ENCODE measurements around the gene GAS2L3.
"Not testable (repeated sequence)": the region's sequence is repeated elsewhere in the genome, so short reads cannot be mapped to it uniquely, and the experiment has no call there.

The GAS2L3 gene

DNA sequence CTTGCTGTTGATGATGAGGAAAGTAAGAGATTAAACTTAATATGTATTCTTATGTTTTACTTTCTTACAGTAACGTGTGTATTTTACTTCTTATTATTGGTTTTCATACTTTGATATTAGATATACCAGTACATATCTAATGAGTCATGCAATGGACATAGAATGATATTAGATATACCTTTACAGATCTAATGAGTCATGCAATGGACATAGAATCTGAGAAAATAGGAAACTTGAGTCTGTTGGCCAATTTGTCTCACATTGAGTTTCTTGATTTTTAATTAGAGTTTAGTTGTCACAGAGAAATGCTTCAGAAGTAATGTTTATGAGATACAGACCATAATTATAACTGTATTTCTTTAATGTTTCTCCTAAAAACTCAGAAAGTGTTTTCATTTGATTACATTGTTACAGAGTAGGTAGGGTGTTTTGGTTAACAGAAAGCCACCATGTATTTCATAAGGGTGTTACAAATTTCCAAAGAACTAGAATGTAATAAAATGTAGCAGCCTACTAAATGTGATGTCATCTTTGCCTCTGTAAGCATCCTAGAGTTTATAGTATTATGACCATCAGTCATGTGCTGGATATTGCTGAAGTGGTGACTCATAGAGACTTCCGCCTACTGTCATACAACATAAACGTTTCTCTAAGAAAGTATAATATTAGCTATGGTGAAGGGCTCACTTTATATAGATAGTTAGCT, 3.0 kb downstream of the GAS2L3 start:
- DNase-seq = no peak

DNA sequence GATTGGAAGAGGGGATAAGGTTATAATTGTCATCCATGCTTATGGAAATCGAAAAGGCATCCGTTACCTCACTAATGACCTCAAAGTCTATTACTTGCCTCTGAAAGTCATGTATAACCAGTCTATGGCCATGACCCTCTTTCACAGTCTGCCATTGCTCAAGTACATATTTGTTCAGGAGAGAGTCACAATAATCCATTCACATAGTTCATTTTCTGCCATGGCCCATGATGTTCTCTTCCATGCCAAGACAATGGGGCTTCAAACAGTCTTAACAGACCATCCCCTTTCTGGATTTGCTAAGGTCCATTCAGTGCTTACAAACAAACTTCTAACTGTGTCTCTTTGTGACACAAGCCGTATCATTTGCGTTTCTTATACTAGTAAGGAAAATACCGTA, 5.4 kb downstream of the GAS2L3 start:
- no peak for DNase-seq

DNA sequence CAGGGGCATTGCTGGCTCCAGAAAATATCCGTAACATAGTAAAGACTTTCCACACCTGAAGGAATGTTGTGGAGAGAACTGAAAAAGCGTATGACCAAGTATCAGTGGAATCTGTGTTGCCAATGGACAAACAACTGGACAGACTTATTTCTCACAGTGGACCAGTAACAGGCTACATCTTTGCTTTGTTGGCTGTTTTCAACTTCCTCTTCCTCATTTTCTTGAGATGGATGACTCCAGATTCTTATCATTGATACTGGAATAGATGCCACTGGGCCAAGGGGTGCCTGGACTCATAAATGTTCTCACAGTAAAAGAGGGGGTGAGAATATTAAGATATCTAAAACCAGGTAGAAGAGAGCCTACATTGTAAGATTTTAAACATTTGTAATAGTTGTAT, 6.4 kb downstream of the GAS2L3 start:
- no peak for DNase-seq

DNA sequence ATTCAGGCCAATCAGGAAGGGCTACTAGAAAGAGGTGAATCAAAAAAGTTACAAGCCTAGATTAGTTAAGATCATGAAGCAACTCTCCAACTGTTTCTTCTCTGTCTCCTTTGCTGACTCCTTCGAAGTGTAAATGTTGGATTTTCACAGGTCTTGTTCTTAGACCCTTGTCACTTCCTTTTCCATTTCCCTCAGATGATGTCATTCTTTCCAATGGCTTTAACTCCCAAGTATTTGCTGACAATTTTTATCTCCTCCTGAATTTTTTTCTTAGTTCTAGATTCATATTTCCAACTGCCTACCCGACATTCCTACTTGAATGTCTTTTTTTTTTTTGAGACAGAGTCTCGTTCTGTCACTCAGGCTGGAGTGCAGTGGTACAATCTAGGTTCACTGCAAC, 10.8 kb downstream of the GAS2L3 start:
- DNase-seq = no peak

DNA sequence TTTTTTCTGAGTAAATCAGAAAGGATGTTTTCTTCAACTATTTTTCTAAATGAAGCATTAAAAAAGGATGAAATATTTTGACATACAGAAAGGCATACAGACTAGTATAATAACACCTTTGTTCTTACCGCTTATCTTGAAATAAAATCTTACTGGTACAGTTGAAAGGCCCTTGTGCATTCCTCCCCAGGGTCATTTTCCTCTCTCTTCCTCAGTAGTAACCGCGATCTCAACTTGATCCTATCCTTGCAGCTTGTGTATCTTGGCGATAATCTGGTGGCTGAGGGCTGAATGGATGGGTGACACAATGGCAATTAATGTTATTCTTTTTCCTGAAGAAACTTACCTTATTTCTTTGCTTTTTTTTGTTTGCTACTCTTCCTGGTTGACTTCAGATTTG, 18.5 kb downstream of the GAS2L3 start:
- no peak for DNase-seq

DNA sequence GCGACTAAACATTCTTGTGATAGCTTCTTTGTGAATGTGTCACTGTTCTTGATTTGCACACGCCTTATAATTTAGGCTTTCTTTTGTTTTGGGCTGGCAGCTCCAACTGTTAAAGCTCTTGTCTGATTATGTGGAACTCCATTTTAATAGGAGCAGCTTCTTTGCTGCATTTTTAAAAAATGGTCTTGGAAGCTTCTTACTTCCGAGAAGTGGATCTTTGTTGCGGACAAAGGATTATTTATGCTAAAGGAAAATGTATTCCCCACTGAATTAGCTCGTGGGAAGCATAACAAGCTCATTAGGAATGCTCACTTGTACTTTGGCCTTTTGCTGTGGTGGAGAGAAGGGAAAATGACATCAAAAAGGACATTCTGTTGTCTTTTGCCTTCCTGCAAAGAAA, 20.0 kb downstream of the GAS2L3 start:
- no peak for DNase-seq

DNA sequence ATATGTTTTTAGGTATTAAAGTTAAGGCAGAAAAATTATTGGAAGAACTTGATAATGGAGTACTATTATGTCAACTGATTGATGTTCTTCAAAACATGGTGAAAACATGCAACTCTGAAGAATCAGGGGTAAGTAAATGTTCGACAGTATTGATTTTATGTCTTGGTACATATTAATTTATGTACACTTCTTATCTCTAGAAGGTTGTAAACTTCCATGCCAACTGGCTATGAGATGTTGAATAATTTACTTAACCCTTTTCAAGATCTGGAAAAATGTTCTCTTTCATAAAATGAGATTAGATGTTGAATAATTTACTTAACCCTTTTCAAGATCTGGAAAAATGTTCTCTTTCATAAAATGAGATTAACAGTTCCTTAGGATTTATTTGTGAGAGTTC, 28.1 kb downstream of the GAS2L3 start:
- no peak for DNase-seq

DNA sequence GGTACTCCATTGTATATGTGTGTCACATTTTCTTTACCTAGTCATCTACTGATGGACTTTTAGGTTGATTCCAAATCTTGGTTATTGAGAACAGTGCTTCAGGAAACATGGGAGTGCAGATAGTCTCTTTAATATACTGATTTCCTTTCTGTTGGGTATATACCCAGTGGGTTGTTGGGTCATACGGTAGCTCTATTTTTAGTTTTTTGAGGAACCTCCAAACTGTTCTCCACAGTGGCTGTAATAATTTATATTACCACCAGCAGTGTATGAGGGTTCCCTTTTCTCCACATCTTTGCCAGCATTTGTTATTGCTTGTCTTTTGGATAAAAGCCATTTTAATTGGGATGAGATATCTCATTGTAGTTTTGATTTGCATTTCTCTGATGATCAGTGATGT, 29.5 kb downstream of the GAS2L3 start:
- not testable (repeated sequence) for DNase-seq

DNA sequence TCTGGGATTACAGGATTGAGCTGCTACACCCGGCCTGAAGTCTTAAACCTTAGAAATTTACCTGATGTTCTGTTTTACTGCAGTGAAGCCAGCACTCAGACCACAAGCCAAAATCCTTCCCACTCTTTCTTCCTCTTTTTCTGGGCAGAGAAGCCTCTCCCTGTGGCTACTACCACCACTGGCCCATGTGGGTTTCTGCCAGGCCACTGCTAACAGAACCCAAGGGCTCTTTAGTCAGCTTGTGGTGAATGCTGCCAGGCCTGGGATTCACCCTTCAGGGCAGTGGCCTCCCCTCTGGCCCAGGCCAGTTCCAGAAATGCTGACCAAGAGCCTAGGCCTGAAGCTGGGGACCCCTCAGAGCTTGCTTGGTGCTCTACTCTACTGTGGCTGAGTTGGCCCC, 35.3 kb downstream of the GAS2L3 start:
- no peak for DNase-seq

DNA sequence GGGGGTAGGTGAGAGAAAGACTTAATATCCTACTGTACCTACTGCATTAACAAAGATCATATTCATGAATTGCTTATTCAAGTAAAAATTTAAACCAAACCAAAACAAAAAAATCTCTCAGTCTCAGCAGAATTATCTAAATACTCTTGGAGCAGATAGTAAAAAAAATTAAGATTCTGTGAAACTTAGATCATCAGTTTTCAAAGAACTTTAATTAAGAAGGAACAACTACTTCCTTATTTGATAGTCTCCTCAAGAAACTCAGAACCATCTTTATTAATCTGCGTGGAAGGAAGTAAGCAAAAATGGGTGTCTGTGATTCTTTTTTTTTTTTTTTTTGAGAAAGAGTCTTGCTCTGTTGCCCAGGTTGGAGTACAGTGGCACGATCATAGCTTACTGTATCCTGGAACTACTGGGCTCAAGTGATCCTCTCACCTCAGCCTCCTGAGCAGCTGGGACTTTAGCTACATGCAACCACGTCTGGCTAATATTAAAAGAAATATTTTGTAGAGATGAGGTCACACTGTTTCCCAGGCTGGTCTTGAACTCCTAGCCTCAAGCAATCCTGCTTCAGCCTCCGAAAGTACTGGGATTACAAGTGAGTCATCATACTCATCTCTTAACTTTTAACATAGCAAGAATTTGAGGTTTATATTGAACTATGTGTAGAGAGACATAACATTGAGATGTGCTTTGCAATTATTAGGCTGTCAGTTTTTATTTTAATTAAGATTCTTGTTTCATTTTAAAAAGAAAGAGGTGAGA, 37.4 kb downstream of the GAS2L3 start:
- DNase-seq = no peak

DNA sequence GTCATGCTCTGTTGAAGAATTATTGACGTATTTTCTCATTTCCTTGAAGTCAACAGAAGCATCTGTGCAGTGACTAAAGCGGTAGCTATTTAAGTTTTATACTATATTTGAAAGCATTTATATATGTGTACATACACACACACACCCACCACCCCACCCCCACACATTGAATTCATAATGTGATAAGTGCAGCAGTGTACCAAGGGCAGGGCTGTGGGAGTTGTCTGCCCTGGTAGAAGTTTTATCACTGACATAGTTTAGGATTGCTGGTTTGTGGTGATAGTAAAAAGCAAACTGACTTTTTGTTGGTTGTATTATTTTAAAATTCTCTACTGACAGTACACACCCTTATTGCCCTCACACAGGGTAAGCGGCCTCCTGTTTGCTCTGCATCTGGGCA, 39.1 kb downstream of the GAS2L3 start:
- DNase-seq = no peak

DNA sequence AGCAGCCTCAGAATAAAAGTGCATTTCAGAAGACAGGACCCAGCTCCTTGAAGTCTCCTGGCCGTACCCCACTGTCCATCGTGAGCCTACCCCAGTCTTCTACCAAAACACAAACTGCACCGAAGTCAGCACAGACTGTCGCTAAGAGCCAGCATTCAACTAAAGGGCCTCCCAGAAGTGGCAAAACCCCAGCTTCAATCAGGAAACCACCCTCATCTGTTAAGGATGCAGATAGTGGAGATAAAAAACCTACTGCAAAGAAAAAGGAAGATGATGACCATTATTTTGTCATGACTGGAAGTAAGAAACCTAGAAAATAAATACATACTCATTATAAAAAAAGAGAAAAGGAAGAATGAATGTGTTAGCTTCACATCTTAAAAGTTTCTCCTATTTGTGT, 51.1 kb downstream of the GAS2L3 start:
- no peak for DNase-seq

DNA sequence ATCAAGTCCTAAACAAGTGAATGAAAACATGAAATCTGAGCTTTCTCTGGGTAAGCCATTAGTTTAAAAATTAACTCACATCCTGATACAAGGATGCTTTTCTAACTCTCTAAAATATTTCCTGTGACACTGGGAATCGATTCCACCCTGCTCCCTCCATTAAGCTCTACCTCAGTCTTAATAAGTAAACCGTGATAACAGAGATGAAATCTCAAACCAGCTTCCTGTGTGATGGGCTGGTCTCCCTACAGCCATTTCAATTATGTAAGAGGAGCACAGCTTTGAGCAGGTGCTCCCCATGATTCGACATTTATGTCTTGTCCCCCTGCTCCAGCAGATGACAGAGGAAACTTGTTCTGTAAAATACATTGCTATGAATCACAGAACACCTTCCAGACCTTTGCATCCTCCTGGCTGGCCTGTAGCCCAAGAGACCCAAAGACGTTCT, 59.0 kb downstream of the GAS2L3 start:
- DNase-seq = no peak

DNA sequence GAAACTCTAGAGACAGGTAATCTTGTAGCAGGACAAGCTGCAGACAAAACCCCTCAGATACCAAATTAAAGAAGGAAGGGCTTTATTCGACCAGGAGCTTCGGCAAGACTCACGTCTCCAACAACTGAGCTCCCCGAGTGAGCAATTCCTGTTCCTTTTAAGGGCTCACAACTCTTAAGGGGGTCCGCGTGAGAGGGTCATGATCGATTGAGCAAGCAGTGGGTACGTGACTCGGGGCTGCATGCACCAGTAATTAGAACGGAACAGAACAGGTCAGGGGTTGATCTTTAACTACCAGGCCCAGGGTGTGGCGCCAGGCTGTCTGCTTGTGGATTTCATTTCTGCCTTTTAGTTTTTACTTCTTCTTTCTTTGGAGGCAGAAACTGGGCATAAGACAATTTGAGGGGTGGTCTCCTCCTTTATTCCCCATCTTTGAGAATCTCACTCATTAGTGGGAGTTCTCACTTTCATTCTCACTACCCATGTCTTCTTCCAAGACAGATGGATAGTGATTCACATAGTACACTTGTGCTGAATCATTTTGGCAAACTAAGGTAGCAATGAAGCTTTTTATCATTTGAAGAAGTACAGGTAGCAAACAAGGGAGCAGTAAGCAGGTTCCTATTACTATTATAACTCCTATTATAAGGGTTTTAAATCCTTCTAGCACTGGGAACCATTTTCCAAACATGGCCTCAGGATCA, 59.8 kb downstream of the GAS2L3 start:
- DNase-seq = not testable (repeated sequence)

DNA sequence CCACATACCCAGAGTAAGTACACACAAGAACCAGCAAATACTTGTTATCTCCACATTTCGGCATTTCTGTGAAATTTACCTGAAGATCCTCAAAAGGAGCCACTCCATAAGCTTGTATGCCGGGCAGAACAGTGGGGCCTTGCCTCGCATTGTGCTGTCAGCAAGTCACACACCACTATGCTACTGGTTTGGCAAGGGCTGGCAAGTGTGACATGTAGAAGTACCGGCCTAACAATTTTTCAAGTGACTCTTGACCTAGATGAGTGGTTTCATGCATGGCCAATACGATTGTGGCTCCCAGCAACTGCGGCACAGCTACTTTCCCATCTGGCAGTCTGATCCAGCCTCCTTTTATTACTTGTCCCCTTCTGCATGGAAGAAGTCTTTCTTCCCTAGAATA, 69.8 kb downstream of the GAS2L3 start:
- DNase-seq = no peak

DNA sequence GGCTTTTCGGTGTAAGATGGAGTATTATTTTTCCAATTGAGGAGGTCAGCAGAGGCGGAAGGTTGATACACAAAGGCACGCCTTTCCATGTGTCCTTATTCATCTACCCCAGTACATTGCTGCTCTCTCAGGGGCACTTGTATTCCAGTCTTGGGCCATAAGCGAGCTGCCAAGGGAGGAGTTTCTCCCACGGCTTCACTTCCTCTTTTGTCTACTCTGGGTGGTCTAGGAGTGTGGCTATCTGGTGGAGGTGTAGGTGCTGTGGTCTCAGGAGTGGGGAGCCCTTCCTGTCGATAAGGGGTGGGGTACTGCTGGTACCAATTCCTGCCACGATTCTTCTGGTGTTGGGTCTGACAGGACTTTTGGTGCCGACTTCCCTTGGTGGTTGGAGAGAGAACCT, 73.4 kb downstream of the GAS2L3 start:
- DNase-seq = no peak

DNA sequence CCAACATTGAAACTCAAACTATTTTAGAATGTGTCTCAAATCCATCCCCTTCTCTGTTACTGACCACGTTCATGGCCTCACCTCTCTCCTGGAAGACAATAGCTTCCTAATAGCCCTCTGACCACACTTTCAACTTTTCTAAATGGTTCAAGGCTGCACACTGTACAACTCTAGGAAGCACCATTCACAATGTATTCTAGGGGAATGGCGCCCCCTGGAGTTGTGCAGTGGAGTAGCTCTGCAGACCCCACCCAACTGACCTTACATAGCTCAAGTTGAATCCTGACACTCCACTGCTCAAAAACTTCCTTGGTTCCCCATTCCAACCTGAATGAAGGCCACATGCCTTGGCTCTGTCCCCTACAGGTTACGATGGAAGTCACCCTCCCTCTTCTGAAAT, 77.6 kb downstream of the GAS2L3 start:
- no peak for DNase-seq

DNA sequence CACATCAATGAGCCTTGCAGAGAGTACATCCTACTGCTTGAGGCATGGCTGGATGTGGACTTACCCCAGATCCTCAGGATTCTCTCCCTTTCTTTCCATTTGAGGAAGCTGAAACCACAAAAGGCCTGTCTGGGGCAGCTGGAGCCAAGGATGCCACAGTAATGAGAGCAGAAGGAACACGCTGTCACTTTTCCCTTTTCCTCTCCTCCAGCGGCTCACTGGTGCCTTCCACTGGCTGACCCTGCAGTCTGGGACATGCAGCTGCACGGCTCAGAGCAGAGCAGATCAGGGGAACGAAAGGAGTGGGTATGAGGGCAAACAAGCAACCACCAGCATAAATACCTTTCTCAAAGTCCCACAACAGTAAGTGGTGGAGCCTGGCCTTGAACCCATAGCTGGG, 78.2 kb downstream of the GAS2L3 start:
- DNase-seq = no peak

DNA sequence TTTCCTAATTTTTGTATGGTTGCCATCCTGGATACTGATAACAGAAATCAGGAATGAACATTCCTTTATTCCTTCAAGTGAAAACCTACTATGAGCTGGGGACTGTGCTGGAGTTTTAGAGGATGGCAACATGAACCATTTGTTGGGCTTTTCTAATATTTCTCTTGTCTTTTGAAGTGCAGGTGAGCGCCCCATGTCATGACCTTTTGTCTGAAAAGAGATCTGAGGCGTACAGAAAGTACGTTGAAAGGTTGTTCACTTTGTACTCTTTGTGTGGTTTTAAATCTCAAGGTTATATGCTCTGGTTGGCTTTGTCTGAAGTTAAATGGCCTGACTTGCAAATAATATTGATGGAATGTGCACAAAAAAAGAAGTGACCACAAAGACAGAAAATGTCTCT, 79.0 kb downstream of the GAS2L3 start:
- DNase-seq = no peak

DNA sequence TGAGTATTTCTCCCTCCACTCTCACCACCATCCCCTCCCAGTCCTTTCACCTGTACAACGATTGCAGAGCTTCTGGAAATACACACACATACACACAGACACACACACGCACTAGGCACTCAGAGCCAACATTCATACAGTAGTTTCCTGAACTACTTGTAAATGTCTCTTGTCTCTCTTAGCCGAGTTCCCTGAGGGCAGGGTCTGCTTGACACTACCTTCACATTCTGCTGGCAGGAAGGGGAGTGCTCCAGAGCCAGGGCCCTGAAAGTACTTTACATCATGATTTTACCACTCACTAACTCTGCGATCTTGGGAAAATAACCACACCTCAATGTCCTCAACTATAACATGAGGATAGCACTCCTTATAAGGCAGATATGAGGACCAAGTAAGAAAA, 82.7 kb downstream of the GAS2L3 start:
- DNase-seq = no peak

DNA sequence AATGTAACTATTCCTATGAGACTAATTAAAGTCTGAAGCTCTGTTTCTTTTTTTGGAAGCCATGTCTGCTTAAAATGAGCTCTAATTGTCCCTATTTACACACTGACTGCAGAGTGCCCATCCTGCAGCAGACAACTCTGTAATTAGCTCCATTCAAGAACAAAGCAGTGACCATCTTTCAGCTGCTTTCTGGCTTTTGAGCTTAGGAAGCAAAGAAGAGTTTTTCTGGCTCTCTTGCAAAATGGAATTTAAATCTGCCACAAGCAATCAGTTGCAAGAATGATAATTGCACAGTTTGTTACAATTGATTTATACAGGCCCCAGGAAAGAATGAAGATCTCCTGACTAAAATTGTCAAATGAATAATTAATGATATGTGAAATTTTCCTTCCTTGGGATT, 83.4 kb downstream of the GAS2L3 start:
- DNase-seq = no peak

DNA sequence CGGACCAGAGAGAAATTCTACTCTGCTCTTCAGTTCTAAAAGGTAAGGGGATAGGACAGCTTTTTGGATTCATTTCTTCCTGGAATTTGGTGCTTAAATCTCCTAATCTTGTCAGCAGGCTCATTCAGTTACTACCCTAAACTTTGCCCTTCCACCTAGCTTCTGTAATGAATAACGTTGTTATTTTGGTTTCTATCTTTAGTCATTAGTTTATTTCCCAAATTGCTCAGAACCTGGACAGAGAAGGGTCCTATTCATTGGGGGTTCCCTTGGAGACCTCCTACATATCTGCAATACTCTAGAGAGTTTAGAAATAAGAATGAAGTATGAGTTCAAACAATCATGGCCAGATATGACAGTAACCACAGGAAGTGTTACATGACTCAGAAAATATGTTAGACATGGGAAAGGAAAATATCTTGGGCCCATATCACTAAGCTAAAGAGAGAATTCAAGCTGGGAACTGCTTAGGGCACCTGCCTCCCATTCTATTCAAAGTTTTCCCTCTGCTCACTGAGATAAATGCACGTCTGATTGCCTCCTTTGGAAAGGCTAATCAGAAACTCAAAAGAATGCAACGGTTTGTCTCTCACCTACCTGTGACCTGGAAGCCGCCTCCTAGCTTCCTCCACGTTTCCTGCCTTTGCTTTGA, 87.9 kb downstream of the GAS2L3 start:
- no peak for DNase-seq

DNA sequence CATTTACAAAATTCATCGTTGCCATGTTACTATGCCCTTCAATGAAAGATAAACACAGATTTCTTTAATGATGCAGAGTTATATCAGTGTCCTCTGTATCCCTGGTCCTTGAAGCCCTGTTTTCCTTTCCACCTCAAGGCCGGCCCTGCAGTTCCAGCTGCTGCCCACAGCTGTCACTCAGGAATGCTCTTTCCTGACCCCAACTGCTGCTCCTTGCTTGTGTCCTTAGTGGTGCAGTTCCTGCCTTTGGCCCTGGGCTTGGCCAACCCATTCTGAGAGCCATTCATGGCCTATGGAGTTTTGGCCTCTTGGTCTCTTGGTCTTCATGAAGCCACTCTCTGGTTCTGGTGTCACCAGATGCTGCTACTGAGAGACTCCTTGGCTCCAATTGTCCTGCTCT, 93.1 kb downstream of the GAS2L3 start:
- no peak for DNase-seq

All from activated T-cell treated with anti-CD3 and anti-CD28 coated beads, Interleukin-2, amount 50 U/mL, for 1 hour (primary cell).